Islet of Langerhans (tissue), 1 donor: Measurements from ENCODE around the gene SLFN11.
"Not testable (repeated sequence)": the region's sequence is repeated elsewhere in the genome, so short reads cannot be mapped to it uniquely, and the experiment has no call there.

Source experiments
- FAIRE-seq: peaks from one replicate; lab custom pipeline; 2011; peaks lifted over from hg19 to GRCh38; lab: Jason Lieb, UNC

Gene SLFN11

DNA sequence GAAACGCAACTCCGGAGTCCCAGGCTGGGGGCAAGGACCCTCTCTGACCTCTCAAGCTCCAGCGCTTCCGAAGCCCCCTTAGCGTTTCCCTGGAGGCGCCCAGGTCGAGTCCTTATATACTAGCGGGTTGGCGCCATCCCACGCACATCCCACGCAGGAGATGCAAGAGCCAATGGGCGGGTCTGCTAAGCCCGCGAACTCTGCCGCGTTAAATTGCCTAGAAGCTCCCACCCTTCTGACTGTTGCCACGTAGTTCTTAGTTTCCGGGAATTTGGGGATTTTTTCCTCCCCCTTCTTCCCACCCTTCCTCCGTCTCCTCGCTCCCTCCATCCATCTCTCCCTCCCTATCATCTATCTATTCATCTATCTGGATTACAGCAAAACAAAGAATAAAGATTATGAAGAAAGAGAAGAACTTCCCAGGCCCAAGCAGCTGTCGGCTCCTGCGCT, at the start of gene SLFN11:
SLFN11 (minus strand) TSS at position 88 of the 450 bp plus-strand sequence. CDS start 9,814 bp downstream, outside the sequence.
- no peak for FAIRE-seq

DNA sequence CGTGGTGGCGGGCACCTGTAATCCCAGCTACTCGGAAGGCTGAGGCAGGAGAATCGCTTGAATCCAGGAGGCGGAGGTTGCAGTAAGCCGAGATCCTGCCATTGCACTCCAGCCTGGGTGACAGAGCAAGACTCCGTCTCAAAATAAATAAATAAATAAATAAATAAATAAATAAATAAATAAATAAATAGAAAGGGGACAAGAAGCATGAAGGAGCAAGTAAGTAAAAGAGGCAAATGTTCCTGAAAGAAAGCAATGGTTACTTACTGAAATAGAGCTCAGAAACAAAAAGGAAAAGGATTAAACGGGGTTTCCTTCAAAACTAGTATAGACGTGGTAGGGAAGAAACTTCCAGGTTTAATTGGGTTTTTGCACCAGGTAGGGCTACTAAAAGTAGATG, 47.6 kb upstream of the SLFN11 start:
- FAIRE-seq = not testable (repeated sequence)

- no peak for FAIRE-seq
These were observed 43.2 kb upstream of the SLFN11 start for GRCh38 chr17:35416659-35417058.

- FAIRE-seq = not testable (repeated sequence)
These were observed 41.3 kb upstream of the SLFN11 start for GRCh38 chr17:35414707-35415106.

DNA sequence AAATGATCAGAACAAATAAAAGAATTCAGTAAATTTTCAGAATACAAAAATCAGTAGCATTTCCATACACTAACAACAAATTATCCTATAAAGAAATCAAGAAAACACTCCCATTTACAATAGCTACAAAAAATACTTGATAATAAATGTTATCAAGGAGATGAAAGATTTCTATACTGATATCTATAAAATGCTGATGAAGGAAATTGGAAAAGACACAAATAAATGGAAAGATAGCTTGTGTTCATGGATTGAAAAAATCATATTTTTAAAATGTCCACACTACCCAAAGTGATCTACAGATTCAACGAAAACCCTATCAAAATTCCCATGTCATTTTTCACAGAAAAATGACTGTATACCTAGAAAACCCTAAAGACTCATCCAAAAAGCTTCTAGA, 40.8 kb upstream of the SLFN11 start:
- FAIRE-seq = no peak

DNA sequence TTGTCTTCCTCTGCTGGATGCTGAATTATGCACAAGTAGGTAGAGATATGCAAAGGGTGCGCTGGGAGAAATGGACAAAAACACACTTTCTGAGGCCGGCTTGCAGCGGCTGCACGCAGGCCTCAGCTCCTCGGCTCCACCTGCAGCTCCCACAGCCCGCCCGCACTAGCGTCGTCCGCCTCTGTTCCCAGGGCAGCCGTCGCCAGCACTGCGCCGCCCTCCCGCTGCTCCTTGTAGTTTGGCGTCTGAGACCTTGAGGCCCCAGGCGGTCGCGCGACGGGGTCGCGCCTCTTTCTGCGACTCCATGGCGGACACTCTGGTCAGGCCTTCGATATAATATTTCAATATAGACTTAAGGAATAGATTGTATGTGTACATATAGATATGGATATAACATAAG, 34.1 kb upstream of the SLFN11 start:
- no peak for FAIRE-seq

- FAIRE-seq = no peak
These were observed 33.1 kb upstream of the SLFN11 start for GRCh38 chr17:35406568-35406967.

DNA sequence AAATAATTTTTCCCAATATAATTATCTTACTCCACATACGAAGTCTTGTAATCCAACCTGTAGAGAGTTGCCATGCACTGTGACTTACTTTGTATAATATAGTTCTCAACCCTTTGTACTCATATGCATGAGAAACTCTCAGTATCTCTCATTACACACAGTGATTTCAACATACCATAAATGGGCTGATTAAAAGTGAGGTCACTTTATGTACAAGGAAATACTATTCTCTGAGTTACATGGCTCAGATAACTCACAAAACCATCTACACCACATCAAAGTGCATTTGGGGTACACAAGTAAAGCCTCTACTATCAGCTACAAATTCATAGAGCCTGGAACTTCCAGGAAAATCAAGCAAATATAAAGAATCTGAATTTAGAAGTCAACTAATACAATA, 30.9 kb upstream of the SLFN11 start:
- FAIRE-seq = no peak

DNA sequence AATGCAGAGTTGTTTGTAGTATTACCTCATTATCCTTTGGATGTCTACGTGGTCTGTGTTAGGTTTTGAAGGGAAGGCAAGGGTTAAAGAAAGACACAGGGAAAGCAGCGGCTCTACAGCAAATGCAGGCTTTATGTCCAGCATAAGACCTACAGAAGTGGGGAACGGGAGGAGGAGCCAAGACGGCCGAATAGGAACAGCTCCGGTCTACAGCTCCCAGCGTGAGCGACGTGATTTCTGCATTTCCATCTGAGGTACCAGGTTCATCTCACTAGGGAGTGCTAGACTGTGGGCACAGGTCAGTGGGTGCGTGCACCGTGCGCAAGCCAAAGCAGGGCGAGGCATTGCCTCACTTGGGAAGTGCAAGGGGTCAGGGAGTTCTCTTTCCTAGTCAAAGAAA, 20.4 kb upstream of the SLFN11 start:
- FAIRE-seq = not testable (repeated sequence)

- no peak for FAIRE-seq
These were observed 17.2 kb upstream of the SLFN11 start for GRCh38 chr17:35390663-35391062.

DNA sequence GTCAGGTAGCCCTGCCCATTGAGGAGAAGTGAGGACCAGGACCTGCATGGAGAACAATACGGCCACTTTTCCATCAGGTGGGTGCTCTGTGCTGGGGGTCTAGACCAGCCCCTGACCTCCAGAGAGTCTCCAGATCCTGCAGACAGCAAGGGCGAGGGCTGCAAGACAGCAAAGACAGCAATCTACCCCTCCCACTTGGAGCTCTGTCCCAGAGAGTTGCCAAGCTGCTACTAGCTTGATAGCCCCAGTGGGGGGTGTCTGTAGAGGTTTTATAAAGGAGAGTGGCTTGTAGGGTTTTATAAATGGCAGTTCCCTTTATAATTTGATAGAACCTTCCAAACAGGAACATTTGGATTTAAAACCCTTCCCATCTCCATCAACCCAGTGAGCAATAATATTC, 16.7 kb upstream of the SLFN11 start:
- FAIRE-seq = no peak

DNA sequence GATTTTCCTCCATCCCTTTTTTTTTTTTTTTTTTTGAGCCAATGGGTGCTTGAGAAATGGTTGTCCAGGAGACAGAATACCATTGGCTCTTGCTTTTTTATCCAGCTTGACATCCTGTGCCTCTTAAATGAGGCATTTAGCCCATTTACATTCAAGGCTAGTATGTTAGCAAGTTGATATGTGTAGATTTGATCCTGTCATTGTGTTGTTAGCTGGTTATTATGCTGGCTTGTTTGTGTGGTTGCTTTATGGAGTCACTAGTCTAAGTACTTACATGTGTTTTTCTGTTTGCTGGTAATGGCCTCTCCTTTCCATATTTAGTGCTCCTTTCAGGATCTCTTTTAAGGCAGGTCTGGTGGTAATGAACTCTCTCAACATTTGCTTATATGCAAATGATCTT, 14.1 kb upstream of the SLFN11 start:
- FAIRE-seq = no peak

- no peak for FAIRE-seq
These were observed 4.3 kb upstream of the SLFN11 start for GRCh38 chr17:35377706-35378105.

GRCh38 chr17:35377068-35377467, 3.6 kb upstream of the SLFN11 start:
- no peak for FAIRE-seq

DNA sequence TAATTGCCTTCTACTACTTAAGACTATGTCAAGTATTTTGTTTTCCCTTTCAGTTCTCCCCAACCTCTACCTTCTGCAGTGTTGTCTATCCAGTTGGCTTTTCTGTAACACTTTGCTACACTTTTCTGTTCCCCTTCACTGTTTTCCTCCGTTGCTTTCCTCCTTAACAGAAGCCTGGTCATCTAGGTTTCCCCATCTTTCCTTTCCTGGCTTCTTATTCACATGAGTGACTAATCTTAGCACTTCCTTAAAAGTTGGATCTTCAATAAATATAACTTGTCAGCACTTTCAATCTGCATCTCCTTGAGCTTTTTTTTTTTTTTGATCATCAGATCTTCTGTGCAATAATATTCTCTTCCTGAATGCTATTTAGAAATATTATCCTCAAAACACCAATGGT, 2.8 kb upstream of the SLFN11 start:
- no peak for FAIRE-seq

- no peak for FAIRE-seq
These were observed 1.4 kb upstream of the SLFN11 start for GRCh38 chr17:35374766-35375344.

GRCh38 chr17:35373984-35374765, 754 bp upstream of the SLFN11 start:
- no peak for FAIRE-seq

DNA sequence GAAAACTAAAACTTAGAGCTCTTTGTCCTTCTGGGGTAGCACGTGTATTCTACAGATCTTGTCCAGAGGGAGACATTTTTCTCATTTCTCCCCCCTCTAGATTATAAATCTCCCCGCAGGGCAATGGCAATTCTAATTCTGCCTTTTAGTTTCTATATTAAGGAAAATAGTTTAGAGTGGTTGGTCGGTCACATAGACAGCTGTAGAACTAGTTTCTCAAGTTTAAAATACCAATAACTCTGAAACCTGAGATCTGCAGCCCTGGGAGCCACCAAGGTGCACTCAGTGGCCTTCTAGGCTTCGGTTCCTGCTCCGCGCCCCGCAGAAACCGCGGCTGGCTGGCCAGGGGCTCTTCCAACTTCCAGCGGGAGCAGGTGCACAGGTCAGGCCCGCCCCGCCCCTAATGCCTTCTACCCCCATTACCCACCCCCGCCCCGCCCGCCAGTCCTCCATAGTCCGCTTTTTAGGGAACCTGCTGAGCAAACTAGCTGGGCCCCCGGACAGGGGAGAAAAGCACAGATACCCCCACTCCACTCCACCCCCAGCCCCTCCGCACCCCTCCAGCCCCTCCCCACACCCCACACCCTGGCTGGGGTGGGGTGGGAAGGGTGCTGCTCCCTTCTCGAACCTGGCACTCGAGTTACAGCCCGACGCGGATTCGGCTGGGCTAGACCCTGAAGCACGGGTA, 431 bp downstream of the SLFN11 start:
- FAIRE-seq = no peak

- FAIRE-seq = no peak
These were observed 1.5 kb downstream of the SLFN11 start for GRCh38 chr17:35371934-35372333.

DNA sequence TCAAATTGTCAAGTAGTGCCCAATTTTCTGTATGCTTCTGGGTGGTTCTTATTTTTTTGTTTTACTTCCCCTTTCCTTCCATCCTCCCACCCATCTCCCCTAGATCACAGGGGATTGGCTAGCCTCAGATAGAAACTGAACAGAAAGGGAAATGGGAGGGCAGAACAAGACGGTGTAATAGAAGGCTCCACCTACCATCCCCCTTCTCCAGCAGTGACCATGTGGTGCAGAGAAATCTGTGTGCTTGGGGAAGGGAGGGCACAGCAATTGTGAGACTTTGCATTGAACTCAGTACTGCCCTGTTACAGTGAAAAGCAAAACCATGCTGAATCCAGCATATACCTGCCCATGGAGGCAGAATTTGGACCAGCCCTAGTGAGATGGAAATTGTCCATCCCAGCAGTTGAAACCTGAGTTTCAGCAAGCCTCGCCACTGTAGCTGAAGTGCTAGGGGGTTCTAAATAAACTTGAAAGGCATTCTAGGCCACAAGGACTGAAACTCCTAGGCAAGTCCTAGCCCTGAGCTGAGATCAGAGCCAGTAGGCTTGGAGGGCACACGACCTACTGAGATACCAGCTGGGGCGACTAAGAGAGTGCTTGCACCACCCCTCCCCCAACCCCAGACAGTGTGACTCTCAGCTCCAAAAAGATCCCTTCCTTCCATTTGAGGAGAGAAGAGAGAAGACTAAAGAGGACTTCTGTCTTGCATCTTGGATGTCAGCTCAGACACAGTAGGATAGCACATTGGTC, 5.2 kb downstream of the SLFN11 start:
- no peak for FAIRE-seq

GRCh38 chr17:35361027-35361426, 12.4 kb downstream of the SLFN11 start:
- no peak for FAIRE-seq

DNA sequence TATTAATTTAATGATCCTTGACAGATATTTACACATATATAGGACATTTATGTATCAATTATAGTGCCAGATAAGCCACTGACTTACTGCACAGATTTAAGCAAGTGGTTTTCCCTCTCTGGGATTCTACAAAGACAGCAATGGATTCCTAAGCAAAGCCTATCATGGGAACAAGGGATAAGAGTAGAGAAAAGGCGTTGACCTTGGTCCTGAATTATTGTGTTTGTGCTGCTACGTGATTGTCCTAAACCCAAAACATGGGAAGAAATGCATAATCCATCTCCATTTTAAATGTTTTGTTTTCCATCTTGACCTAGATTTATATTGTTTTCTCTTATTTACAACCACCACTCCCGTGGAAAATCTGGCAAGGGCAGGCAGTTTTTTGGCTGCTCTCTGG, 14.0 kb downstream of the SLFN11 start:
- no peak for FAIRE-seq

- no peak for FAIRE-seq
These were observed 21.1 kb downstream of the SLFN11 start for GRCh38 chr17:35352284-35352683.
